Endothelial cell of umbilical vein (primary cell): ENCODE measurements around the gene DEGS2. TPM values are rescaled to one million over a fixed set of nuclear protein-coding genes. Genes with fewer than 3 reads are reported as not detected.

Experiments
- BruUV-seq: library from RNA; stranded (reverse); fragments of 400-500 nt; replicated peaks from 2 replicates; lab custom pipeline; 2021; lab: Mats Ljungman, UMichigan
- CTCF ChIA-PET: fragments of 300-600, 350-600 bp; sonication (Branson Sonifier 250); formaldehyde crosslinking; loops from one replicate; lab custom pipeline; 2021; ENCODE audit warnings: antibody characterized with exemption, inconsistent platforms; lab: Charles Lee
- POLR2A ChIA-PET: fragments of 300-600, 350-600 bp; sonication (Branson Sonifier 250); formaldehyde crosslinking; loops from one replicate; lab custom pipeline; 2021; ENCODE audit warnings: antibody characterized with exemption, inconsistent platforms; lab: Charles Lee
- DNase-seq: peaks from one replicate; pipeline ENCODE4 v3.0.0-alpha.2; 2011; ENCODE audit warnings: low read depth, low spot score
- FAIRE-seq: peaks from 2 replicates; lab custom pipeline; 2011; peaks lifted over from hg19 to GRCh38; lab: Jason Lieb, UNC
- H2AFZ ChIP-seq: 2 replicates; pipeline ENCODE4 v1.6.0; 2012; ENCODE audit warnings: low read depth, low read length, control low read depth, inconsistent platforms
- H3K27ac ChIP-seq: 2 replicates; pipeline ENCODE4 v1.5.1; 2011; ENCODE audit warnings: low read depth, mild to moderate bottlenecking, control low read depth, low read length, moderate library complexity; ENCODE audit not compliant: insufficient read depth
- H3K27me3 ChIP-seq, 2 experiments: 2 replicates each; pipeline versions ENCODE4 v1.6.0 to v1.6.1; 2011; ENCODE audit warnings: low read length in 2 of 2, mixed read lengths in 1 of 2; ENCODE audit not compliant: control insufficient read depth in 2 of 2, insufficient read depth in 2 of 2
- H3K36me3 ChIP-seq, 2 experiments: 2 replicates in 1 of 2; 3 replicates in 1 of 2; pipeline ENCODE4 v1.5.1; 2011; ENCODE audit warnings: low read length in 2 of 2, mild to moderate bottlenecking in 1 of 2, moderate library complexity in 1 of 2; ENCODE audit not compliant: control insufficient read depth in 2 of 2, insufficient read depth in 2 of 2; ENCODE audit errors: extremely low read depth in 1 of 2
- H3K4me1 ChIP-seq: 3 replicates; pipeline ENCODE4 v1.5.1; 2011; ENCODE audit warnings: mild to moderate bottlenecking, low read length; ENCODE audit not compliant: control insufficient read depth, insufficient read depth; ENCODE audit errors: extremely low read depth
- H3K4me2 ChIP-seq: 2 replicates; pipeline ENCODE4 v1.6.1; 2011; ENCODE audit warnings: low read length, control low read depth, mixed read lengths; ENCODE audit not compliant: insufficient read depth
- H3K4me3 ChIP-seq, 3 experiments: fragments of 200-600 bp in 1 of 3; sonication (generic), shearing (Covaris generic) in 1 of 3; replicated peaks in 1 of 3; 2 replicates each; pipeline ENCODE4 v1.5.1; 2011 to 2016; ENCODE audit warnings: control low read depth in 3 of 3, low read length in 3 of 3, mild to moderate bottlenecking in 2 of 3, inconsistent platforms in 1 of 3, low read depth in 1 of 3, moderate library complexity in 1 of 3; ENCODE audit not compliant: insufficient read depth in 1 of 3
- H3K79me2 ChIP-seq: 2 replicates; pipeline ENCODE4 v1.6.0; 2012; ENCODE audit warnings: low read length, inconsistent platforms; ENCODE audit not compliant: control insufficient read depth, insufficient read depth
- H3K9ac ChIP-seq: replicated peaks from 2 replicates; pipeline ENCODE3; 2011; ENCODE audit warnings: low read length, control low read depth; ENCODE audit not compliant: insufficient read depth; ENCODE audit errors: extremely low read depth
- H3K9me1 ChIP-seq: replicated peaks from 3 replicates; pipeline ENCODE4 v1.6.0; 2011; ENCODE audit warnings: mild to moderate bottlenecking, low read length; ENCODE audit not compliant: control insufficient read depth, insufficient read depth; ENCODE audit errors: extremely low read depth
- H3K9me3 ChIP-seq: replicated peaks from 2 replicates; pipeline ENCODE4 v1.5.1; 2012; ENCODE audit warnings: low read length, inconsistent platforms; ENCODE audit not compliant: control insufficient read depth, insufficient read depth
- H4K20me1 ChIP-seq: replicated peaks from 2 replicates; pipeline ENCODE3; 2011; ENCODE audit warnings: mild to moderate bottlenecking, low read length; ENCODE audit not compliant: control insufficient read depth, insufficient read depth; ENCODE audit errors: extremely low read depth
- CTCF ChIP-seq, 2 donors: IDR thresholded peaks; 1 replicate in 1 of 2; 2 replicates in 1 of 2; pipeline ENCODE4 v1.5.1; 2011; ENCODE audit warnings: low read length in 2 of 2, mild to moderate bottlenecking in 2 of 2, moderate library complexity in 2 of 2, control low read depth in 1 of 2, inconsistent platforms in 1 of 2, low read depth in 1 of 2; ENCODE audit not compliant: insufficient read depth in 1 of 2; ENCODE audit errors: extremely low read depth in 1 of 2
- EZH2 ChIP-seq: IDR thresholded peaks from 2 replicates; pipeline ENCODE4 v1.6.1; 2012; ENCODE audit warnings: borderline replicate concordance, low read depth, mild to moderate bottlenecking, moderate library complexity, low read length, inconsistent platforms; ENCODE audit not compliant: severe bottlenecking
- FOS ChIP-seq: IDR thresholded peaks from 2 replicates; pipeline ENCODE4 v1.6.1; 2011; ENCODE audit warnings: mild to moderate bottlenecking, low read length, moderate library complexity, borderline replicate concordance; ENCODE audit not compliant: insufficient read depth
- GATA2 ChIP-seq: IDR thresholded peaks from 2 replicates; pipeline ENCODE4 v1.7.0; 2011; ENCODE audit warnings: low read depth, mild to moderate bottlenecking, moderate library complexity, mixed read lengths, low read length; ENCODE audit not compliant: insufficient read length, insufficient read depth
- JUN ChIP-seq: IDR thresholded peaks from 2 replicates; pipeline ENCODE4 v1.6.1; 2011; ENCODE audit warnings: borderline replicate concordance, low read depth; ENCODE audit not compliant: insufficient read length, insufficient read depth
- MAX ChIP-seq: IDR thresholded peaks from 2 replicates; pipeline ENCODE4 v1.6.1; 2011; ENCODE audit not compliant: insufficient read depth, insufficient read length
- MYC ChIP-seq: IDR thresholded peaks from one replicate; pipeline ENCODE4 v1.6.1; 2011; ENCODE audit warnings: mild to moderate bottlenecking, low read depth, low read length
- POLR2A ChIP-seq: IDR thresholded peaks from 2 replicates; pipeline ENCODE4 v1.6.1; 2012; ENCODE audit warnings: low read depth, mild to moderate bottlenecking, control low read depth, low read length
- POLR2AphosphoS5 ChIP-seq: IDR thresholded peaks from 2 replicates; pipeline ENCODE4 v1.6.1; 2012; ENCODE audit warnings: low read depth, mild to moderate bottlenecking, control low read depth, low read length, moderate library complexity; ENCODE audit not compliant: insufficient read depth
- dilution Hi-C: fragments of 300-500 bp; cut with MboI; formaldehyde crosslinking; loops from one replicate; pipeline ENCODE4 v1.15.0; 2019; ENCODE audit warnings: low sequenced_read_pairs; ENCODE audit not compliant: extremely low pct_ligation_motif_present
- intact Hi-C: fragments of 100-400 bp; cut with micrococcal nuclease; formaldehyde crosslinking; loops from one replicate; pipeline ENCODE4 v1.10.0; 2022
- polyA plus RNA-seq, 4 experiments: library from polyadenylated mRNA; depleted of rRNA in 3 of 4; stranded (reverse) in 3 of 4; unstranded in 1 of 4; fragments of >200 nt; gene quantifications; 2 replicates each; pipeline versions ENCODE4 v1.2.1 to v1.2.3, GENCODE V29; 2011 to 2012; ENCODE audit warnings: missing spikeins in 1 of 4
- total RNA-seq: library from RNA; stranded (reverse); gene quantifications from 2 replicates; pipeline ENCODE4 v1.2.3, GENCODE V29; 2021

DEGS2 gene
- total and polyA plus RNA-seq, 2 donors (not counting 3 experiments of a cell fraction or from before 2014, with no cell fraction given), result 0.06 TPM; not detected in 1

GRCh38 chr14:100102156-100102785 is 57.2 kb downstream of the DEGS2 start:
- H3K9me1 ChIP-seq, result no peaks in the 10 kb centered on the region
- H3K27me3 ChIP-seq, result no peaks in the 10 kb centered on the region
- H4K20me1 ChIP-seq, result no peaks in the 10 kb centered on the region
- H3K9me3 ChIP-seq, result no peaks in the 10 kb centered on the region
- FAIRE-seq, result no peak
- dilution Hi-C loops (no loop called here), intact Hi-C loops (no loop called here)
- CTCF ChIA-PET, result interaction anchor here (0.6 to 1.2 kb wide), 3 partner anchors 9 to 125 kb away, joined by 3 to 6 read pairs (median 4); no protein-coding TSS in a partner anchor
- H2AFZ ChIP-seq, result no peak overlapping the region
- H3K27ac ChIP-seq, result no peak overlapping the region
- peaks cover 26% of the 10 kb centered on the region for H3K4me1 ChIP-seq
- DNase-seq, result no peak
- H3K79me2 ChIP-seq, result no peaks in the 10 kb centered on the region
- BruUV-seq, result no TSS peak
- no peak overlapping the region for H3K4me2 ChIP-seq
- H3K4me3 ChIP-seq, result no peak overlapping the region
- no peaks in the 10 kb centered on the region for H3K36me3 ChIP-seq
- no peak for TF ChIP-seq FOS
- TF ChIP-seq POLR2A, result no peak
- TF ChIP-seq EZH2, result no peak
- TF ChIP-seq MAX, result no peak
- no peak for TF ChIP-seq CTCF (IDR thresholded peaks at IDR 0.05; ENCODE audit: extremely low read depth in 1 of 2, insufficient read depth in 1 of 2, low read depth in 1 of 2, low read length in 2 of 2)
- TF ChIP-seq POLR2AphosphoS5, result no peak
- no peak for TF ChIP-seq JUN
- TF ChIP-seq MYC, result no peak
- no peak for TF ChIP-seq GATA2
- POLR2A ChIA-PET, result no interaction called here
- no peak overlapping the region for H3K9ac ChIP-seq
